HG03457 (cell line): Measurements from ENCODE around the gene BRPF1.

ENCODE experiments used
- ATAC-seq: cut with Tn5 transposase; IDR thresholded peaks from one replicate; pipeline ENCODE4 v1.9.1; 2021; ENCODE audit warnings: moderate number of reproducible peaks; ENCODE audit not compliant: unreplicated experiment

Gene BRPF1

DNA sequence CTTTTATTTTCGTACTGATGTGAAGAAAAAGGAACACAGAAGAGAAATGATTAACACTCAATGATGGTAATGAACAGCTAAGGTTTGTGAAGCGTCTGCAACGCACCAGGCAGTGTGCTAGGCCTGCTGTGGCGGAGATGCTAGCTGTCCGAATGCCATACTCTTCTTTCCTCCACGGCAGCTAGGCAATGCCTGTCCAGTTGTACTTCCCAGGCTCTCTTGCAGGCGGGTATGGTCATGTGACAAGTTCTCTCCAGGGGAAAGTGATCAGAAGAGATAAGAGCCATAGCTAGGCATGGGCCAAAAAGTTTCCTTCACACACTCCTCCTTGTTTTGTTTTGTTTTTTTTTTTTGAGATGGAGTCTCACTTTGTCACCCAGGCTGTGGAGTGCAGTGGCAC is 54.1 kb downstream of the BRPF1 start:
- ATAC-seq: no peak

DNA sequence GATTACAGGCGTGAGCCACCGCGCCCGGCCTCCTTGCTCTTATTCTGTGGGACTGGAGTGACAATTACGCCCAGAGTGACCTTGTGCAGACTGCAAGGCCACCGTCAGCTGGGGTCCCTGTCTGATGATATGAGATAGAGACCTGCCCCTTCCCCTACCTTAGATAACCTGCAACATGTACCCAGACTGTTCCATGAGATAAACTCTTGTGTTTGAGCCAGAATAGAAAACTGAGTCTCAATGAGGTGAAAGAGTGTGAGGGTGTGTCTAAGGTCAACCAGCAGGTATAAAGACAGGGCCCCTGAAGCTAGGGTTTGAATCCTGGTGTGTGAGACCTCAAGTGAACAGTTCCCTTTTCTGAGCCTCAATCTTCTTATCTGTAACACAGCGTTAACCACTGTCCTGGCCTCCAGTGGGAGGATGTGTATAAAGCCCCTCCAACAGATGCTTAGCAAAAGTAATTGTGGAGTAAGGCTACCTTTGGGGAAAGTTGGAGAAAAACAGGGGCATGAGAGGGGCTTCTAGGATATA is 54.7 kb downstream of the BRPF1 start:
- no peak for ATAC-seq

DNA sequence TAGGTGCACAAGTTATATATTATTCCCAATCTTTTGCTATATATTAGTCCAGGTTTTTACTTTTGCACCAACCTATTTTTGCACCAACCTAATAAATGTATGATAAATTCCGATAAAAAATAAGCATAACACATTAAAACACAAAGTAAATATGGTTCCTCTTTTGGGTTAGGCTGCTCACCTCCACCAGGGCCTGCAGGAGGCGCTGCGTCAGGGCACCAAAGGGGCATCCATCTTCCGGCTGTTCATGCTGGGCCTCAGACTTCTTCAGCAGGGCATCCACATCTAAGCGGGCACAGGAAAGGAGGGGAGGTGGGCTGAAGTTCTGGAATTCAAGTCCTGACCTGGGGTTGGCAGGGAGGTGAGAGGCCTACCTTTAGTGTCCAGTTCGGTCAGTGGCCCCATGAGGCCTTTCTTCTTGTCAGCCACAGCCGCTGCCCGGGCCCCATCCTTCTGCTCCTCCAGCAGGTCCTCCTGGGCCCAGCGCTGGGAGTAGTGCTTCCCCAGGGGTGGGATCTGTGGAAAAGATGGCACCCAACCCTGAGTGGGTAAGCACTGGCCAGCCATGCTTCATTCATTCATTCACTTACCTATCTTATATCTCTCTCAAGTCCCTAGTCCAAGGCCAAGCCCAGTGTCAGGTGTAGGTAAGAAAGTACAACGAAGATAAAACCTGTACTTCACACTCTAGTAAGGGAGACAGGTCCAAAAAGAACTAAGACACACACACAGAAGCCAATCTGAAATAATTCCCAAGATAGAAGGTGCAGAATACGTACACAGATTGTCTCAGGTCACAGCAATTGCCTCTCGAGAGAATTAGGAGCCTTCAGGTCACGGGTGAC is 55.5 kb downstream of the BRPF1 start:
- ATAC-seq: no peak

DNA sequence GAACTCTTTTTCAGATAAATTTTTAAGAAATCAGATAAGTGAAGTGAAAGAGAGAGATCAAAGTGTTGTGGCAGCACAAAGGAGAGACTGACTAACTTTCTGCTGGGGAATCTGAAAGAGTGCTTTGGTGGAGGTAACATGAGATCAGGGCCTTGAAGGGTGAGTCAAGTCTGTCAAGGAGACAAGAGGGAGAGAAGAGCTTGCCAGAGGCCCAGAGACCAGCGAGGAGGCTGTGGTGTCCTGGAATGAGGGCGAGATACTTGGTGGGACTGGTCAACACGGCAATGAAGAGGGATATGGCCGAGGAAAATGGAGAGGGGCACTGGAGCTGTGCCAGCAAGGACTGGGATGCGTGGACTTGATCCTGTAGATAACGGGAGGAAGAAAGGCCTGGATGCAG is 56.2 kb downstream of the BRPF1 start:
- no peak for ATAC-seq

DNA sequence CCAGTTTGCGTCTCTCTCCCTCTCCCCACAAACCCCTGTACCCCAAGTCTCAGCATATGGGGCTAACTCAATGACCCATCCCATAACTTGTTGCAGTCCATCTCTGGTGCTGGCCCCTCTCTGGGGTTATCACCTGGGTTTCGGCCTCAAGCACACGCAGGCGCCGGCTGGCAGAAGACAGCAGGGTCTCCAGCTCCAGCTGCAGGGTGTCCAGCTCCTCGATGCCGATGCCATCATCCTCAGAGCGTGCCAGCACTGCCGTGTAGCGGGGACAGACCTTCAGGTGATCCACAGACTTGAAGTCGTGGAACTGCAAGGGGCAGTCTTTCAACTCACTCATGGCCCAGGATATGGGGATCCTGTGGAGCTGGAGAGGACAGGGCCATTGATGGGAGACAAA is 59.6 kb downstream of the BRPF1 start:
- ATAC-seq: no peak

DNA sequence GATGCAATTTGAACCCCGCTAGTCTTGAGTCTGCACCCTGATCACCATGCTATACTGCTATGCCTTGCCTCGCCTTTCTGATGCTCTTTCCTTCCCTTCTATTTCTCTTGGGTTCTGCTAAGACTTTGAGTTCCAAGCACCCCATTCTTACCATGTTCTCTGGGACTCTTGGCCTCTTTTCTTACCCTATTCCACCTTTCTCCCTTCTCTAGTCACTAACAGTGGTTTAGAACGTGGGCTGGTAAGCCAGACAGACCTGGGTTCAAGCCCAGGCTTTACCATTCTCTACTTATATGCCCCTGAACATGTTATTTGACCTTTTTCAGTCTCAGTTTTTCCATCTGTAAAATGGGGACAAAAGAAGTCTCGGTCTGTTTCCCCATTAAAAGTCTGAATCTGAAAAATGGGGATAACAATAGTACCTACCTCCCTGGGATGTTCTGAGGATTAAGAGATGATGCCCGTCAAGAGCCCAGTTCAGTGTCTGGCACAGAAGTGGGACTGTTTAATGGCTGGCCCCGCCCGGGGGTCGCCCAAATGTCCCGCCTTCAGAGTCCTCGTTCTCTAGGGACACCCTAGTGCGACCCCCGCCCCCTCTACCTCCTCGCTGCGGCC is 60.4 kb downstream of the BRPF1 start:
- ATAC-seq: no peak

DNA sequence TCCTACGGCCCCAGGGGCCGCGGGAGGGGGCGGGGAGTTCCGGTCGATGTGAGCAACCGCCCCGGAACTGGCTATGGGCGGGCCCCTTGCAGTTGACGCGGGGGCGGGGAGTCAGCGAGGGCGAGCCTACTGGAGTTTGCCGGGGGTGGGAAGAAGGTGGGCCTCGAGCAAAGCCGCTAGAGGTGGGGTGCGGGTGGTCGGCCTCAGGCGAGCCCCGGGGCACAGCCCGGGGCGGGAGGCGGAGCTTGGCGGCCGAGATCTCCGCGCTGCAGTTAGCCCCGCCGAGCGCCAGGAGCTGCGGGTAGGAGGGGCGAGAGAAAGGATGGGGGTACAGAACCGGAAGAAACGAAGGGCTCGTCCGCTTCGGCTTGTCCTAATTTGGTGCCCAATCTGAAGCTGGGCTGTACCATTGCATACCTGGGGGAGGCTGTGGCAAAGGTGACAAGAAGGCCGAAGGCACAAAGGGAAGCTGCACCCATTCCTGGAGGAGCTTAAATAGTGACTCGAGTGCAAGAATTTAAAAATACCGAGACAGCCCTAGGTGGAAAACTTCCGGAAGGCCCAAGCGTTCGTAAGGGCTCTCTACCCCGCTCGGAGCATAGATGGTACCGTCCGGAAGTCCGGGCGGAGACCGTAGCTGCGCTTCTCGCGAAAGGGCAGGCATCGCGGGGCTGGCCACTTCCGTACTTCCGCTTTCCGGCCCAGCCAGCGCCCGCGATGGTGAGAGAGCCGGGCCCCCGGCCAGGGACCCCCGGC is 61.0 kb downstream of the BRPF1 start, which contains the start of the genes ARPC4 and TADA3:
ARPC4 (plus strand) TSS at position 678 of the 756 bp plus-strand sequence; CDS start at position 718, 40 bp downstream.
TADA3 (minus strand) TSS at position 69 of the 756 bp plus-strand sequence. CDS start 1,007 bp downstream, outside the sequence.
- ATAC-seq: peak; percentile 62

DNA sequence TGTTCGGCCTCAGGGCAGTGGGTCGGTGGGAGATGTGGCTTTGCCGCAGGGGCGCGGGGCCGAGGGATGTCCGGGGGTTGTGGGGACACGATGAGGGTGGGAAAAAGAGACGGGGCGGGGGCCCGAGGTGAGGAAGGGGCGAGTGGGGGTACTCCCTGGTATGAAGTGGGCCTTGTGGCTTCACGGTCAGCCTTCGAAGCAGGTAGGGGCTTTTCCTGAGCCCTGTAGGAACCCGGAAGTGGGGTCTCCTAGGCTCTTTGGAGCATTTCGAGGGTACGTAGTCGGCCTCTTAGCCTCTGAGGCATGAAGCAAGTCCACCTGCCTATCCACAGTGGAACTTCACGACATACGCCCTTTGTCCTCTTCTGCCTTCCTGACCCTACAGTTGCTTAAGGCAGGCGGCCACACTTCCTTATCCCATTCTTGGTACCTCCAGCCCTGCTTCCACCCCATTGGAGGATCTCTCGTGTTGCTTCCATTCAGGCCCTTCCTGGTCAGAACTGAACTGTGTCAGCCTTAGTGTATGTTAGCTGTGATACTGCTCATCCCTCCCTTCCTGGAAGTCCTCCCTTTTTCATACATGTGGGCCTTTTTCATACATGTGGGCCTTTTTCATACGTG is 61.7 kb downstream of the BRPF1 start:
- ATAC-seq: no peak

DNA sequence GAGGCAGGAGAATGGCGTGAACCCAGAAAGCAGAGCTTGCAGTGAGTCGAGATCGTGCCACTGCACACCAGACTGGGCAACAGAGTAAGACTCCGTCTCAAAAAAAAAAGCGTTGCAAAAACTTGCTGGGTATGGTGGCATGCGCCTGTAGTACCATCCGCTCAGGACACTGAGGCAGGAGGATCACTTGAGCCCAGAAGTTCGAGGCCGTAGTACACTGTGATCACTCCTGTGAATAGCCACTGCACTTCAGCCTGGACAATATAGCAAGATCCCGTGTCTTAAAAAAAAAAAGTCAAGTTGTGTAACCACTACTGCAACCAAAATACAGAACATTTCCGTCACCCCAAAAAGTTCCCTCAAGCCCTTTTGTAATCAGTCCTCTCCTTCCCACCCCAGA is 62.9 kb downstream of the BRPF1 start:
- no peak for ATAC-seq

DNA sequence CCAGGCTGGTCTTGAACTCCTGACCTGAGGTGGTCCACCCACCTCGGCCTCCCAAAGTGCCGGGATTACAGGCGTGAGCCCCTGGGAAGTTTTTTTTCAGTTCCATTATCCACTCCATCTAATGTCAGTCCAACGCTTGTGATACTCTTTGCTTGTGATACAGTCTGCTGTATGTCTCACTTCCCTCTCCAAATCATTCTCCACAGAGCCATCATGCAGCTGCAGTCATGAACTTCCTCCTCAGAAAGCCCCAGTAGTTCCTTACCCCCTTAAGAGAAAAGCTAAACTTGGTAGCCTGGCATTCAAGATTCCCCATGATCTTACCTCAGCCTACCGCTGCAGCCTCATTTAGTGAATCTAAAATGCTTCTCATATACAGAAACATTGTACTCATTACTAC is 63.7 kb downstream of the BRPF1 start:
- ATAC-seq: no peak

DNA sequence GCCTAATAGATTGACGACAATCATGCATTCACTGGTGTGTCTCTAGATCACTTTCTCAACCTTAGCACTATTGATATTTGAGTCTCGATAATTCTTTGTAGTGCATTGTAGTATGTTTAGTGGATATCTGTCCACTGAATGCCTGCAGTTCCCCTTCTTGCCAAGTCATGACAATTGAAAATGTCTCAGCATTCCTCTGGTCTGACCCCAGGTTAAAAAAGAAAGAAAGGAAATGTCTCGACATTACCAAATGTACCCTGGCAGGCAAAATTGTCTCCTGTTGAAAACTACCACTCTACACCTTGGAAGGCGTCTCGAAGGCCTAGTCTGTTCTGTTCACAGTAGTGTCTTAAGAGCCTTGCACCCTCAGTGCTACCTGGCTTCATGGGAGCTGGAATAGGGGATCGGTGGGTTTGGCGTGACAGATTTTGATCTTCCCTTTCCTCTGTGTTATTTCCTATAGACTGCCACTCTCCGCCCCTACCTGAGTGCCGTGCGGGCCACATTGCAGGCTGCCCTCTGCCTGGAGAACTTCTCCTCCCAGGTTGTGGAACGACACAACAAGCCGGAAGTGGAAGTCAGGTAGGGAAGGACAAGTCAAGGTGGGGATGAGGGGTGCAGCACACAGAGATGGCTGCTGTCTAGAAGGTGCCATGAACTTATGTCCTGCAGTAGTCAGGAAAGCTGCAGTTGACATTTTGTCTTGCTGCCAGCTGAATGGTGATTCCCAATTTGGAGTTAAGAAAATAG is 65.8 kb downstream of the BRPF1 start:
- no peak for ATAC-seq
